Activated naive CD4-positive, alpha-beta T cell (primary cell): ENCODE measurements around the gene PLCH2.

Experiments used
- DNase-seq, 4 experiments: peaks; one replicate each; lab custom pipeline; 2025; lab: John Stamatoyannopoulos, UW

Gene PLCH2

GRCh38 chr1:2499260-2499659, 23.2 kb downstream of the PLCH2 start:
- DNase-seq, result no peak

GRCh38 chr1:2499986-2500596, 24.0 kb downstream of the PLCH2 start:
- DNase-seq, result no peak

- no peak for DNase-seq
Measured at GRCh38 chr1:2501041-2501819, 25.1 kb downstream of the PLCH2 start.

- DNase-seq, result no peak
Measured at GRCh38 chr1:2501820-2502119, 25.7 kb downstream of the PLCH2 start.

GRCh38 chr1:2502210-2502609, 26.1 kb downstream of the PLCH2 start:
- no peak for DNase-seq

- DNase-seq, result no peak
Measured at GRCh38 chr1:2502661-2503553, 26.8 kb downstream of the PLCH2 start.

- DNase-seq, result no peak
Measured at GRCh38 chr1:2503554-2504224, 27.6 kb downstream of the PLCH2 start.

GRCh38 chr1:2504225-2504948, 28.3 kb downstream of the PLCH2 start:
- no peak for DNase-seq

- no peak for DNase-seq
Measured at GRCh38 chr1:2504949-2505272, 28.8 kb downstream of the PLCH2 start.

GRCh38 chr1:2505461-2505994, 29.4 kb downstream of the PLCH2 start:
- no peak for DNase-seq

- DNase-seq, result no peak
Measured at GRCh38 chr1:2506007-2506860, 30.1 kb downstream of the PLCH2 start.

- no peak for DNase-seq
Measured at GRCh38 chr1:2506901-2507565, 30.9 kb downstream of the PLCH2 start.

GRCh38 chr1:2507744-2508155, 31.7 kb downstream of the PLCH2 start:
- no peak for DNase-seq

- no peak for DNase-seq
Measured at GRCh38 chr1:2508180-2508579, 32.1 kb downstream of the PLCH2 start.

GRCh38 chr1:2508751-2509150, 32.7 kb downstream of the PLCH2 start:
- no peak for DNase-seq

GRCh38 chr1:2509589-2509988, 33.5 kb downstream of the PLCH2 start:
- DNase-seq, result no peak

GRCh38 chr1:2510366-2511155, 34.5 kb downstream of the PLCH2 start:
- no peak for DNase-seq

- no peak for DNase-seq
Measured at GRCh38 chr1:2512862-2513421, 36.9 kb downstream of the PLCH2 start.
